Measurements from ENCODE around the gene CNBP. TPM values are rescaled to one million over a fixed set of nuclear protein-coding genes. Genes with fewer than 3 reads are reported as not detected.

The CNBP gene
- total and polyA plus RNA-seq, 2 of the 13 experiments (the other 11 are each of a cell fraction or from before 2014, with no cell fraction given), result 282 to 354 TPM

DNA sequence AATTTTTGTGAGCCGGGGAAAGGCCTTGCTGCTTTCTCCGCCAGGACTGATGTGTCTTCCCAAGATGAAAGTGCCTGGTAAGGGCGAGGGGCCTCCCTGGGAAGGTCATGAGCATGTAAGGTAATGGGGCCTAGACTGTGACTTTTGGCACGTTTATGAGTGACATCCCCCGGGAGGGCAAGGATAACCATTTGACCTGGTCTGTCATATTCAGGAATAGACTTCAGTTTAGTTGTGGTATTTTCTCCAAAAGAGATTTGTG is 631 bp upstream of the CNBP start (continued):
- TF ChIP-seq ZNF101 (CRISPR knock-in tag; IDR thresholded peaks at IDR 0.05; ENCODE audit: borderline replicate concordance, low read depth) (no peak), PPARG (CRISPR knock-in tag; conservative IDR thresholded peaks at IDR 0.05) (0 out of 2 replicates have a peak, but pooled peaks have one; percentile 17), ZNF709 (CRISPR knock-in tag; IDR thresholded peaks at IDR 0.05) (no peak), JUN (CRISPR knock-in tag; IDR thresholded peaks at IDR 0.05) (no peak), ZNF652 (CRISPR knock-in tag; IDR thresholded peaks at IDR 0.05; ENCODE audit: borderline replicate concordance, low read depth) (0 out of 2 replicates have a peak, but pooled peaks have one; percentile 42), PLSCR1 (CRISPR knock-in tag; IDR thresholded peaks at IDR 0.05; ENCODE audit: borderline replicate concordance) (no peak), PCBP1 (IDR thresholded peaks at IDR 0.05; ENCODE audit: borderline replicate concordance, low read depth, low read length) (no peak), RARA (CRISPR knock-in tag; IDR thresholded peaks at IDR 0.05) (0 out of 2 replicates have a peak, but pooled peaks have one; percentile 13), REPIN1 (CRISPR knock-in tag; IDR thresholded peaks at IDR 0.05; ENCODE audit: borderline replicate concordance, low read depth) (no peak), ZNF225 (CRISPR knock-in tag; IDR thresholded peaks at IDR 0.05) (no peak), TCF7 (IDR thresholded peaks at IDR 0.05; ENCODE audit: low read depth) (peak; percentile 20; the same call in 1 of the 2 replicates), HOXA3 (CRISPR knock-in tag; IDR thresholded peaks at IDR 0.05) (0 out of 2 replicates have a peak, but pooled peaks have one; percentile 2), ZNF556 (CRISPR knock-in tag; IDR thresholded peaks at IDR 0.05; ENCODE audit: borderline replicate concordance) (no peak), MNT (IDR thresholded peaks at IDR 0.05) (no peak)
- TF ChIP-seq, protein P1, sequence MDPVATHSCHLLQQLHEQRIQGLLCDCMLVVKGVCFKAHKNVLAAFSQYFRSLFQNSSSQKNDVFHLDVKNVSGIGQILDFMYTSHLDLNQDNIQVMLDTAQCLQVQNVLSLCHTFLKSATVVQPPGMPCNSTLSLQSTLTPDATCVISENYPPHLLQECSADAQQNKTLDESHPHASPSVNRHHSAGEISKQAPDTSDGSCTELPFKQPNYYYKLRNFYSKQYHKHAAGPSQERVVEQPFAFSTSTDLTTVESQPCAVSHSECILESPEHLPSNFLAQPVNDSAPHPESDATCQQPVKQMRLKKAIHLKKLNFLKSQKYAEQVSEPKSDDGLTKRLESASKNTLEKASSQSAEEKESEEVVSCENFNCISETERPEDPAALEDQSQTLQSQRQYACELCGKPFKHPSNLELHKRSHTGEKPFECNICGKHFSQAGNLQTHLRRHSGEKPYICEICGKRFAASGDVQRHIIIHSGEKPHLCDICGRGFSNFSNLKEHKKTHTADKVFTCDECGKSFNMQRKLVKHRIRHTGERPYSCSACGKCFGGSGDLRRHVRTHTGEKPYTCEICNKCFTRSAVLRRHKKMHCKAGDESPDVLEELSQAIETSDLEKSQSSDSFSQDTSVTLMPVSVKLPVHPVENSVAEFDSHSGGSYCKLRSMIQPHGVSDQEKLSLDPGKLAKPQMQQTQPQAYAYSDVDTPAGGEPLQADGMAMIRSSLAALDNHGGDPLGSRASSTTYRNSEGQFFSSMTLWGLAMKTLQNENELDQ (CRISPR knock-in tag; IDR thresholded peaks at IDR 0.05; ENCODE audit: borderline replicate concordance), result peak; percentile 5; the same call in 1 of the 2 replicates
- TF ChIP-seq, protein P2, sequence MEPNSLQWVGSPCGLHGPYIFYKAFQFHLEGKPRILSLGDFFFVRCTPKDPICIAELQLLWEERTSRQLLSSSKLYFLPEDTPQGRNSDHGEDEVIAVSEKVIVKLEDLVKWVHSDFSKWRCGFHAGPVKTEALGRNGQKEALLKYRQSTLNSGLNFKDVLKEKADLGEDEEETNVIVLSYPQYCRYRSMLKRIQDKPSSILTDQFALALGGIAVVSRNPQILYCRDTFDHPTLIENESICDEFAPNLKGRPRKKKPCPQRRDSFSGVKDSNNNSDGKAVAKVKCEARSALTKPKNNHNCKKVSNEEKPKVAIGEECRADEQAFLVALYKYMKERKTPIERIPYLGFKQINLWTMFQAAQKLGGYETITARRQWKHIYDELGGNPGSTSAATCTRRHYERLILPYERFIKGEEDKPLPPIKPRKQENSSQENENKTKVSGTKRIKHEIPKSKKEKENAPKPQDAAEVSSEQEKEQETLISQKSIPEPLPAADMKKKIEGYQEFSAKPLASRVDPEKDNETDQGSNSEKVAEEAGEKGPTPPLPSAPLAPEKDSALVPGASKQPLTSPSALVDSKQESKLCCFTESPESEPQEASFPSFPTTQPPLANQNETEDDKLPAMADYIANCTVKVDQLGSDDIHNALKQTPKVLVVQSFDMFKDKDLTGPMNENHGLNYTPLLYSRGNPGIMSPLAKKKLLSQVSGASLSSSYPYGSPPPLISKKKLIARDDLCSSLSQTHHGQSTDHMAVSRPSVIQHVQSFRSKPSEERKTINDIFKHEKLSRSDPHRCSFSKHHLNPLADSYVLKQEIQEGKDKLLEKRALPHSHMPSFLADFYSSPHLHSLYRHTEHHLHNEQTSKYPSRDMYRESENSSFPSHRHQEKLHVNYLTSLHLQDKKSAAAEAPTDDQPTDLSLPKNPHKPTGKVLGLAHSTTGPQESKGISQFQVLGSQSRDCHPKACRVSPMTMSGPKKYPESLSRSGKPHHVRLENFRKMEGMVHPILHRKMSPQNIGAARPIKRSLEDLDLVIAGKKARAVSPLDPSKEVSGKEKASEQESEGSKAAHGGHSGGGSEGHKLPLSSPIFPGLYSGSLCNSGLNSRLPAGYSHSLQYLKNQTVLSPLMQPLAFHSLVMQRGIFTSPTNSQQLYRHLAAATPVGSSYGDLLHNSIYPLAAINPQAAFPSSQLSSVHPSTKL (CRISPR knock-in tag; IDR thresholded peaks at IDR 0.05), result 0 out of 2 replicates have a peak, but pooled peaks have one; percentile 3
- TF ChIP-seq, protein P3, sequence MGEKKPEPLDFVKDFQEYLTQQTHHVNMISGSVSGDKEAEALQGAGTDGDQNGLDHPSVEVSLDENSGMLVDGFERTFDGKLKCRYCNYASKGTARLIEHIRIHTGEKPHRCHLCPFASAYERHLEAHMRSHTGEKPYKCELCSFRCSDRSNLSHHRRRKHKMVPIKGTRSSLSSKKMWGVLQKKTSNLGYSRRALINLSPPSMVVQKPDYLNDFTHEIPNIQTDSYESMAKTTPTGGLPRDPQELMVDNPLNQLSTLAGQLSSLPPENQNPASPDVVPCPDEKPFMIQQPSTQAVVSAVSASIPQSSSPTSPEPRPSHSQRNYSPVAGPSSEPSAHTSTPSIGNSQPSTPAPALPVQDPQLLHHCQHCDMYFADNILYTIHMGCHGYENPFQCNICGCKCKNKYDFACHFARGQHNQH (CRISPR knock-in tag; IDR thresholded peaks at IDR 0.05), result no peak

Measured in HepG2 (cell line).